GM21825 (cell line): ENCODE results near the gene PRRT3.
"Not testable (repeated sequence)": the region's sequence is repeated elsewhere in the genome, so short reads cannot be mapped to it uniquely, and the experiment has no call there.

Source experiments
- ATAC-seq: cut with Tn5 transposase; IDR thresholded peaks from one replicate; pipeline ENCODE4 v1.9.1; 2021; ENCODE audit warnings: mild to moderate bottlenecking, moderate library complexity; ENCODE audit not compliant: unreplicated experiment

The PRRT3 gene

GRCh38 chr3:9899289-9899791 is 52.9 kb downstream of the PRRT3 start:
- no peak for ATAC-seq

GRCh38 chr3:9898467-9899241 is 53.6 kb downstream of the PRRT3 start:
- ATAC-seq = no peak

- peak; percentile 49 for ATAC-seq
Observed at GRCh38 chr3:9897408-9898372, 54.5 kb downstream of the PRRT3 start.

GRCh38 chr3:9896755-9897407 is 55.3 kb downstream of the PRRT3 start:
- ATAC-seq = not testable (repeated sequence)

GRCh38 chr3:9895715-9896114 is 56.5 kb downstream of the PRRT3 start:
- ATAC-seq = not testable (repeated sequence)
